ENCODE results near the gene IFNA1. TPM values are rescaled to one million over a fixed set of nuclear protein-coding genes. Genes with fewer than 3 reads are reported as not detected.

Gene IFNA1
- total and polyA plus RNA-seq, 12 donors, result not detected

DNA sequence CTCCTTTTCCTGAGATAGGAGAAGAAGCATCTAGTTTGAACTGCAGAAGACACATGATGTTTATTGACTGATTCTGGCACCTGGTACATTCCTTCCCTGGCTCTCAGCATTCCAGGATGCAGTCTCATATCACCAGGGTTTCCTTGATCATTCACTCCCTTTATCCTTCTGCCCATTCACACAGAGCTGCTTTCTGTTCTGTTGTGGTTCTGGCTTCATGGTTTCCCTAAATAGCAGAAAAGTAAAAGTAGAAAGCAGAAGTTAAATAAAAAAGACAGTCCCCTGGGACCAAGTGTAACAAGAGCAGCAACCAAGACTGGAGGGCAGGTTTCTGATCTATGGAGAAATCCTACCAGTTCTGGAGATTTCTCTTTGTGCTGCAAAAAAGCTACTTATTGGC lies 28.1 kb upstream of the IFNA1 start:
- Histone ChIP-seq H3K36me3 (no peaks in the 10 kb centered on the region), H3K27me3 (peaks cover 0 to 30% (median 18%) of the 10 kb centered on the region in 7 donors), H3K27ac (no peak overlapping the region), H3K4me1 (no peaks in the 10 kb centered on the region), H3K9me3 (no peaks in the 10 kb centered on the region), H3K4me3 (no peak overlapping the region)
- no peak for ATAC-seq
- TF ChIP-seq, protein P1, sequence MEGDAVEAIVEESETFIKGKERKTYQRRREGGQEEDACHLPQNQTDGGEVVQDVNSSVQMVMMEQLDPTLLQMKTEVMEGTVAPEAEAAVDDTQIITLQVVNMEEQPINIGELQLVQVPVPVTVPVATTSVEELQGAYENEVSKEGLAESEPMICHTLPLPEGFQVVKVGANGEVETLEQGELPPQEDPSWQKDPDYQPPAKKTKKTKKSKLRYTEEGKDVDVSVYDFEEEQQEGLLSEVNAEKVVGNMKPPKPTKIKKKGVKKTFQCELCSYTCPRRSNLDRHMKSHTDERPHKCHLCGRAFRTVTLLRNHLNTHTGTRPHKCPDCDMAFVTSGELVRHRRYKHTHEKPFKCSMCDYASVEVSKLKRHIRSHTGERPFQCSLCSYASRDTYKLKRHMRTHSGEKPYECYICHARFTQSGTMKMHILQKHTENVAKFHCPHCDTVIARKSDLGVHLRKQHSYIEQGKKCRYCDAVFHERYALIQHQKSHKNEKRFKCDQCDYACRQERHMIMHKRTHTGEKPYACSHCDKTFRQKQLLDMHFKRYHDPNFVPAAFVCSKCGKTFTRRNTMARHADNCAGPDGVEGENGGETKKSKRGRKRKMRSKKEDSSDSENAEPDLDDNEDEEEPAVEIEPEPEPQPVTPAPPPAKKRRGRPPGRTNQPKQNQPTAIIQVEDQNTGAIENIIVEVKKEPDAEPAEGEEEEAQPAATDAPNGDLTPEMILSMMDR (IDR thresholded peaks at IDR 0.05), result no peak
- DNase-seq, result no peak
- intact Hi-C loops (cut with DNase I), result no loop called here

DNA sequence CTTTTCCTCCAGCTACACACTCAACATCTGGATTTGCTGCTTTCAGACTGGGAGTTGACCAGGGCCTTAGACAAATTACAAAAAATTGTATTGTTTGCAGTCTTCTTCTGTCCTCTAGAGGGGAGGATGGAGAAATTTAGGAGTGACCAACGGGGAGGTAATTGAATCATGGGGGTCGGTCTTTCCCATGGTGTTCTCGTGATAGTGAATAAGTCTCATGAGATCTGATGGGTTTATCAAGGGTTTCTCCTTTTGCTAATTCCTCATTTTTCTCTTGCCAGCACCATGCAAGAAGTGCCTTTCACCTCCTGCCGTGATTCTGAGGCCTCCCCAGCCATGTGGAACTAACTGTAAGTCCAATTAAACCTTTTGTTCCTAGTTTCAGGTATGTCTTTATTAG lies 27.1 kb upstream of the IFNA1 start:
- intact Hi-C loops (cut with DNase I), result no loop called here
- no peak for DNase-seq
- H3K4me3 ChIP-seq, result no peak overlapping the region
- no peaks in the 10 kb centered on the region for H3K36me3 ChIP-seq
- H3K9me3 ChIP-seq, result no peaks in the 10 kb centered on the region
- TF ChIP-seq, protein P1 (IDR thresholded peaks at IDR 0.05), result no peak
- no peaks in the 10 kb centered on the region for H3K4me1 ChIP-seq
- no peak overlapping the region for H3K27ac ChIP-seq
- 82% methylated on average over 4 of the region's 4 CpGs for WGBS, 2 donors
- peaks cover 0 to 30% (median 18%) of the 10 kb centered on the region in 7 donors for H3K27me3 ChIP-seq
- no peak for ATAC-seq

DNA sequence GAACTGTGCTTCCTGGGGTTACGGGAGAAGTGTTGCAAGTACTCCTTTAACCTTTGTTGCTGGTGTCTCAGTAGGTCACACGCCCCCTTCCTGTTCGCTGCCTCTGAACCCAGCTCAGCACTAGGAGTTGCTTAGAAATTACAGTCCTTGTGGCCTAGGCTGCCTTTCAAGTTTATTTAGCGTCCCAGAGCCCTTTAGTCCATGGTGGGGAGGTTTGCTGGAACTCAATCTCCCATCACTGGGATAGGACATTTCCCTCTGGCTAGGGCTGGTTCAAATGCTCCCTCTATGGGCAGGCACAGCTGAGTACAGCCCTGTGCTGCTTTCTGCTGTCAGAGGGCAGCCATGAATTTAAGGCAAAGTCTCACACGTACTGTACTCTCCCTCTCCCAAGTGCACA lies 26.6 kb upstream of the IFNA1 start:
- TF ChIP-seq, protein P1 (IDR thresholded peaks at IDR 0.05), result peak in 4 of 9 donors; percentile 11 to 31 (median 14)
- DNase-seq (no peak), ATAC-seq (peak in 1 of 8 donors; percentile 35)
- Histone ChIP-seq H3K27me3 (peaks cover 0 to 28% (median 18%) of the 10 kb centered on the region in 7 donors), H3K36me3 (no peaks in the 10 kb centered on the region), H3K9me3 (no peaks in the 10 kb centered on the region), H3K27ac (no peak overlapping the region), H3K4me1 (no peaks in the 10 kb centered on the region), H3K4me3 (no peak overlapping the region)
- WGBS, 2 donors, result 59 to 66% methylated on average over 5 of the region's 5 CpGs
- intact Hi-C loops (cut with DNase I), result no loop called here

DNA sequence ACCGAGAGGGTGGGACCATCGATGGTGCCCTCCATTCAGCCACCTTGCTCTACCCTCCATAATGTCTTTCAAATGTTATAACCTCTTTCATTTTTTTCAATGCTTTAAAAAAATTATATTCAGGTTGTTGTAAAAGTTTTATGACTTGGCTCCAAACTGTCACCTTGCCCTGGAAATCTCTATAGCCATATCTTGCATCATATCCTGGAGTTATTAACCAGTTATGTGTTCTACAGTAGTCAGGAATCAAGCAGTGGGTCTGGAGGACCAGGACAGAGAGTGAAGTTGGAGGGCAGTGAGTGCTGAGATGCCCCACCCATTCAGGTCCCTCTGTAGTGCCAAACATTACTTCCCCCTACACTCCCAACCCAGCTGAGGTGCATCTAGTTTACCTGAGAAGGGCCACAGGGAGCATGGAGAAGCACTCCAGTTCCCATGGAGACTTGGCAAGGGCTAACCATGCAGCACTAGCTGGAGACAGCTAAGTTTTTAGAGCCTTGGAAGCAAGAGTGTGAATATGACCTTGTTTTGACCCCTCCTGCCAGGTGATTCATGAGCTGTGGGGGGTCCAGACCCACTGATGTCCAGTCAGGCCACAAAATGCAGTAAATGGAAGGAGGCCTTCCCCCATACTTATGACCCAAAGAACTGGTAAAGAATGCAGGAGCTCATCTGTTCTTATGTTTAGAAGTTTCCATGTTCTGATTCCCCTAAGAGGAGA lies 25.9 kb upstream of the IFNA1 start:
- intact Hi-C loops (cut with DNase I), result no loop called here
- 94 to 97% methylated on average over 2 of the region's 2 CpGs for WGBS, 2 donors
- TF ChIP-seq, protein P1 (IDR thresholded peaks at IDR 0.05), result no peak
- Histone ChIP-seq H3K9me3 (no peaks in the 10 kb centered on the region), H3K36me3 (no peaks in the 10 kb centered on the region), H3K4me1 (no peaks in the 10 kb centered on the region), H3K27me3 (peaks cover 0 to 24% (median 11%) of the 10 kb centered on the region in 7 donors), H3K27ac (no peak overlapping the region), H3K4me3 (no peak overlapping the region)
- DNase-seq (no peak), ATAC-seq (no peak)

All from heart right ventricle (tissue), 16 donors.